Trophoblast cell (in vitro differentiated cells and primary cell): ENCODE measurements around the gene MCTP2.

ENCODE experiments used
- DNase-seq, 2 donors: peaks; one replicate each; pipeline ENCODE4 v3.0.0-alpha.2; 2016
- H2AFZ ChIP-seq: 2 replicates; pipeline ENCODE4 v1.6.1; 2013; ENCODE audit warnings: low read length, moderate library complexity, mild to moderate bottlenecking; ENCODE audit not compliant: insufficient read depth, poor library complexity
- H2AK5ac ChIP-seq: 2 replicates; pipeline ENCODE4 v1.6.1; 2013; ENCODE audit warnings: mild to moderate bottlenecking, low read length
- H2BK120ac ChIP-seq: 2 replicates; pipeline ENCODE4 v1.6.1; 2013; ENCODE audit warnings: low read length, mild to moderate bottlenecking, moderate library complexity; ENCODE audit not compliant: insufficient read depth, poor library complexity
- H2BK12ac ChIP-seq: 2 replicates; pipeline ENCODE4 v1.6.1; 2013; ENCODE audit warnings: mild to moderate bottlenecking, low read length, moderate library complexity
- H2BK5ac ChIP-seq: 2 replicates; pipeline ENCODE4 v1.6.1; 2013; ENCODE audit warnings: low read length, low read depth, moderate library complexity, mild to moderate bottlenecking; ENCODE audit not compliant: poor library complexity
- H3K14ac ChIP-seq: 2 replicates; pipeline ENCODE4 v1.6.1; 2013; ENCODE audit warnings: mild to moderate bottlenecking, low read length
- H3K18ac ChIP-seq: 2 replicates; pipeline ENCODE4 v1.6.1; 2013; ENCODE audit warnings: mild to moderate bottlenecking, low read length
- H3K23ac ChIP-seq: 2 replicates; pipeline ENCODE4 v1.6.1; 2013; ENCODE audit warnings: low read length
- H3K27ac ChIP-seq: 2 replicates; pipeline ENCODE4 v1.5.1; 2013; ENCODE audit warnings: low read depth, mild to moderate bottlenecking, inconsistent platforms, low read length, moderate library complexity
- H3K27me3 ChIP-seq: 2 replicates; pipeline ENCODE4 v1.6.1; 2013; ENCODE audit warnings: inconsistent platforms, mild to moderate bottlenecking, low read length, moderate library complexity; ENCODE audit not compliant: insufficient read depth
- H3K36me3 ChIP-seq, 2 experiments: 1 replicate in 1 of 2; 2 replicates in 1 of 2; pipeline ENCODE4 v1.6.1; 2013; ENCODE audit warnings: low read length in 2 of 2, mild to moderate bottlenecking in 2 of 2, moderate library complexity in 1 of 2; ENCODE audit not compliant: insufficient read depth in 2 of 2, control insufficient read depth in 1 of 2
- H3K4ac ChIP-seq: 2 replicates; pipeline ENCODE4 v1.6.1; 2013; ENCODE audit warnings: low read depth, mild to moderate bottlenecking, low read length, moderate library complexity
- H3K4me1 ChIP-seq, 2 experiments: 1 replicate in 1 of 2; 2 replicates in 1 of 2; pipeline ENCODE4 v1.6.1; 2013; ENCODE audit warnings: low read length in 2 of 2, mild to moderate bottlenecking in 2 of 2, moderate library complexity in 1 of 2; ENCODE audit not compliant: insufficient read depth in 2 of 2, control insufficient read depth in 1 of 2
- H3K4me2 ChIP-seq: 2 replicates; pipeline ENCODE4 v1.6.1; 2013; ENCODE audit warnings: inconsistent platforms, mild to moderate bottlenecking, low read length, moderate library complexity
- H3K4me3 ChIP-seq: 2 replicates; pipeline ENCODE4 v1.5.1; 2013; ENCODE audit warnings: mild to moderate bottlenecking, low read depth, low read length, inconsistent platforms
- H3K79me1 ChIP-seq: one replicate; pipeline ENCODE4 v1.6.1; 2013; ENCODE audit warnings: low read length
- H3K79me2 ChIP-seq: 2 replicates; pipeline ENCODE4 v1.6.1; 2013; ENCODE audit warnings: low read length, mild to moderate bottlenecking; ENCODE audit not compliant: control insufficient read depth, insufficient read depth, poor library complexity
- H3K9ac ChIP-seq: 2 replicates; pipeline ENCODE4 v1.6.1; 2013; ENCODE audit warnings: mild to moderate bottlenecking, low read length
- H3K9me3 ChIP-seq: 2 replicates; pipeline ENCODE4 v1.6.1; 2013; ENCODE audit warnings: low read depth, mild to moderate bottlenecking, control low read depth, inconsistent platforms, low read length; ENCODE audit not compliant: insufficient read depth
- H4K12ac ChIP-seq: 2 replicates; pipeline ENCODE4 v1.6.1; 2013; ENCODE audit warnings: low read depth, mild to moderate bottlenecking, low read length, moderate library complexity
- H4K8ac ChIP-seq: 2 replicates; pipeline ENCODE4 v1.6.1; 2013; ENCODE audit warnings: low read depth, mild to moderate bottlenecking, low read length, moderate library complexity
- H4K91ac ChIP-seq: one replicate; pipeline ENCODE4 v1.6.1; 2013; ENCODE audit warnings: low read depth, mild to moderate bottlenecking, low read length, moderate library complexity
- WGBS: extraction: QIAGEN DNeasy Blood & Tissue Kit; methylation state at CpG from one replicate; pipeline ENCODE4 v1.1.7; 2013; ENCODE audit warnings: missing lambda C conversion rate; ENCODE audit not compliant: insufficient read length, insufficient coverage; ENCODE audit errors: extremely low coverage; 5-methylcytosine and 5-hydroxymethylcytosine counted together

The MCTP2 gene

DNA sequence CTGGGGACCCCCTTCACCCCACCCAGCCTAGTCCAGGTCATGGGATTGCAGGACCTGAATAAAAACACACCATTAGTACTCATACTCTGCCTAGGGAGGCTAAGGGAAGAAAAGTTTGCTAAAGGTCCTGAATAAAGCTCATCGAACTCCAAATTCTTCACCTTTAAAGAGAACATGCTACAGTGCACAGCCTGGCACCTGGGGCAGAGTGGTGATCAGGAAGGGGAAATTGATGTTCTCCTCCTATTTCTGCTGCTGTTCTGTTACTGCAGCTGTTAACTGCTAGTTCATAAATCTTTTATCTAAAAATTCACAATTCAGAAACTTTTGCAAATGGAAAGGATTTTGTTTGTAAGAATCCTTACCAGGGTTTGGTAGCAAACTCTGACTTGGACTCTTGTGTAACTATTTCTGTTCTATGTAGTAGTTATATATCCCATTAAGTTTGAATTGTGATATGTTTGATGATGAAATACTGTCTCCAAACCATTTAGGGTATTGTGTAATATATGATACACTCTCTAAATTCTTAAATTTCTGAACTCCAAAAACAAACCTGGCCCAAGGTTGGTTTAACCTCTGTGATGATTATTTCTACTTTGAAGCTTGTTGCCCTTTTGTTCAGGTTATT is 27.9 kb downstream of the MCTP2 start:
- Histone ChIP-seq H3K27ac (no peak overlapping the region), H2AFZ (no peak overlapping the region), H3K4me3 (no peak overlapping the region), H3K4me2 (no peak overlapping the region), H3K18ac (no peak overlapping the region), H3K36me3 (no peaks in the 10 kb centered on the region), H2AK5ac (no peak overlapping the region), H4K91ac (no peak overlapping the region), H3K4ac (no peak overlapping the region), H3K4me1 (no peaks in the 10 kb centered on the region), H2BK120ac (no peak overlapping the region), H3K23ac (no peak overlapping the region), H2BK5ac (no peak overlapping the region), H3K9me3 (no peaks in the 10 kb centered on the region), H3K27me3 (no peaks in the 10 kb centered on the region), H3K14ac (no peak overlapping the region), H2BK12ac (no peak overlapping the region), H3K79me1 (no peaks in the 10 kb centered on the region), H4K12ac (no peak overlapping the region), H3K79me2 (no peaks in the 10 kb centered on the region), H4K8ac (no peak overlapping the region), H3K9ac (no peak overlapping the region)
- no CpG with 5 or more reads among the region's 1 CpG for WGBS
- DNase-seq, result no peak

DNA sequence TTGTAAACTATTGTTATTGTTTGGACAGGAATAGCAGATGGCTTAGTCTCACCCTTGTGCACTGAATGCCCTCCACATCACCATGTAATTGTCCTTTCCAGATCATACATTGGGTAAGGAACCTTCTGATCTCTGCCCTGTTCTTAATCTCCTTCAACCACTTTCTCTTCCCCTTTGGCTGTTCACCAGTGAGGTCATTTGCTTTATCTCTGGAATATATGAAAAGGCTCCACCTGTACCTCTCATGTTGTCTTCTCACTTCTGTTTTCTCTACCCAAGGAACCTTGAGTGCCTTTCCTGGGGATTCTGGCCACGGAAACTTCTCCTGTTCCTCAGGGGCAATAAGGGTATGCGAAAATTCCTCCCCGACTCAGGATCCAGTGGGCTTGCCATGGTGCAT is 28.5 kb downstream of the MCTP2 start:
- no CpG with 5 or more reads among the region's 3 CpGs for WGBS
- Histone ChIP-seq H3K27ac (no peak overlapping the region), H3K36me3 (no peaks in the 10 kb centered on the region), H2AK5ac (no peak overlapping the region), H4K8ac (no peak overlapping the region), H2AFZ (no peak overlapping the region), H3K4me2 (no peak overlapping the region), H3K4me3 (no peak overlapping the region), H3K27me3 (no peaks in the 10 kb centered on the region), H3K79me1 (no peaks in the 10 kb centered on the region), H2BK12ac (no peak overlapping the region), H2BK5ac (no peak overlapping the region), H3K14ac (no peak overlapping the region), H3K9me3 (no peaks in the 10 kb centered on the region), H3K4me1 (no peaks in the 10 kb centered on the region), H4K91ac (no peak overlapping the region), H3K4ac (no peak overlapping the region), H2BK120ac (no peak overlapping the region), H3K79me2 (no peaks in the 10 kb centered on the region), H3K23ac (no peak overlapping the region), H3K18ac (no peak overlapping the region), H4K12ac (no peak overlapping the region), H3K9ac (no peak overlapping the region)
- no peak for DNase-seq

DNA sequence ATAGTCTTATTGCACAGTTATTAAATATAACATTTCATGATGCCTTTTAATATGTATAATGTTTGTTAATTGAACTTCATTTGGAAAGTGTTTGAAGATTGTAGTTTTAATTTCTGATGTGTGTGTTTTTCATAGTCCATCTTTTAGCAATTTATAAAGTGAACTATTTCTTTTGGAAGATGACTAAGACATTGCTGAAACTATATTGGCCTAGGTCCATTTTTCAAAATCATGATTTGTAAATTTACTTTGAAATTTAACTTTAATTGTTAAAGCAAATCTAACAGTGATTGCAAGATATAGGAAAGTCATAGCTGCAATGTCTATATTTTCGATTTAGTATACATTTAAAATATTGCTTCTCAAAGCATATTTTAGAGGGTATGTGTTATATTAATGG is 30.8 kb downstream of the MCTP2 start:
- no peak overlapping the region for H3K4me3 ChIP-seq
- no peak overlapping the region for H4K91ac ChIP-seq
- peaks cover 0 to 3% of the 10 kb centered on the region in 2 experiments for H3K4me1 ChIP-seq
- no peaks in the 10 kb centered on the region for H3K36me3 ChIP-seq
- no peak overlapping the region for H3K18ac ChIP-seq
- H2AFZ ChIP-seq, result no peak overlapping the region
- no peak overlapping the region for H2AK5ac ChIP-seq
- no peak overlapping the region for H2BK120ac ChIP-seq
- no peak overlapping the region for H4K12ac ChIP-seq
- no peak overlapping the region for H2BK12ac ChIP-seq
- H3K79me2 ChIP-seq, result no peaks in the 10 kb centered on the region
- H4K8ac ChIP-seq, result no peak overlapping the region
- H3K9me3 ChIP-seq, result no peaks in the 10 kb centered on the region
- no peak overlapping the region for H2BK5ac ChIP-seq
- H3K79me1 ChIP-seq, result no peaks in the 10 kb centered on the region
- no peak overlapping the region for H3K14ac ChIP-seq
- no peak overlapping the region for H3K4me2 ChIP-seq
- H3K27ac ChIP-seq, result no peak overlapping the region
- H3K9ac ChIP-seq, result no peak overlapping the region
- H3K23ac ChIP-seq, result no peak overlapping the region
- DNase-seq, result no peak
- H3K27me3 ChIP-seq, result no peaks in the 10 kb centered on the region
- H3K4ac ChIP-seq, result no peak overlapping the region
- no CpG with 5 or more reads among the region's 1 CpG for WGBS

DNA sequence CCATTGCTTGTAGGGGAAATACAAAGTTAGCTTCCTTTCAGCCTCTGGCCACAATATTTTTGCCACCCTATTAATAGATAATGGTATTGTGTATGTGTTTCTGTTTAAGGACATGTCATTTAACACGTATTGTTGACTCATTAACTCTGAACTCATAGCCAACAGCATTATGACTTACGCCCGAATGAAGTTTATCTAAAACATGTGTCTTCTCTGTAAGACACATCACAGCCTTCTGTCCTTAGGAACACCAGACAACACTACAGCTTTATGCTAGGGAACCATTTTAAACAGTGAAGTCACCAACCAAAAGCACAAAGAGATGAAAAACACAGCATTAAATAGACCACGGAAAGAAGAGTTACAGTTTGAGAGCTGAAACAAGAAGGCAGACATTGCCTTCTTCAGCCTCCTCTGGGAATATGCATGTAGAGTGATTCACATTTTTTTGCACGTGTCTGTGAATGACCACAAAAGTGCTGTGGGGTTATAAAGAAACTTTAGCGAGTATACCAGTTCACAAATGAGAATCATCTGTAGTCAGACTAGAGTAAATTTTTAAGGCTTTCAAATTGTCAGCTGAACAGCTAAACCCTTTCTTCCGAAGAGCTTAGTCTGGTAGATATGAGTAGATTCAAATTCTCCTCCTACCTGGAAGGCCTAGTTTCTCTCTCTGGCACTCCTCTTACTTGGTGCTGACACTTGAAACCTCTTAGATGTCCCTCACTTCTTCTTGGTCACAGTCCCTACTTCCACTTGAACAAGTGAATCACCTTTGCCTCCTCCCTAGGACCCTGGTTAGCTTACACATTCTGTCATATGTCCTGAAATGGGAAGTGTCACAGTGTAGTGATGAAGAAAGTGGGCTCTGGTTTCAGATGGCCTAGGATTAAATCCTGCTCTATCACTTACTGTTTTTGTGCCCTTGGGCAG is 32.2 kb downstream of the MCTP2 start:
- no peak overlapping the region for H3K9ac ChIP-seq
- no peak overlapping the region for H4K91ac ChIP-seq
- H4K8ac ChIP-seq, result no peak overlapping the region
- H3K23ac ChIP-seq, result no peak overlapping the region
- H3K4me3 ChIP-seq, result no peak overlapping the region
- no CpG with 5 or more reads among the region's 7 CpGs for WGBS
- no peak overlapping the region for H3K4ac ChIP-seq
- no peak overlapping the region for H2AK5ac ChIP-seq
- H2BK120ac ChIP-seq, result no peak overlapping the region
- no peaks in the 10 kb centered on the region for H3K27me3 ChIP-seq
- no peak overlapping the region for H2BK12ac ChIP-seq
- no peaks in the 10 kb centered on the region for H3K79me2 ChIP-seq
- H2AFZ ChIP-seq, result no peak overlapping the region
- no peak overlapping the region for H2BK5ac ChIP-seq
- H3K18ac ChIP-seq, result no peak overlapping the region
- no peaks in the 10 kb centered on the region for H3K9me3 ChIP-seq
- no peak overlapping the region for H4K12ac ChIP-seq
- H3K14ac ChIP-seq, result no peak overlapping the region
- no peak for DNase-seq
- H3K27ac ChIP-seq, result no peak overlapping the region
- no peaks in the 10 kb centered on the region for H3K79me1 ChIP-seq
- H3K4me1 ChIP-seq, result peaks cover 0 to 3% of the 10 kb centered on the region in 2 experiments
- H3K4me2 ChIP-seq, result no peak overlapping the region
- no peaks in the 10 kb centered on the region for H3K36me3 ChIP-seq
